B cell (primary cell): ENCODE results near the gene ESPL1.
A peak's percentile ranks its signal among the peaks of the same experiment; 100 is the strongest.

ENCODE experiments used
- EZH2 ChIP-seq: IDR thresholded peaks from 2 replicates; pipeline ENCODE4 v1.6.1; 2012; ENCODE audit warnings: borderline replicate concordance, low read depth, mild to moderate bottlenecking, moderate library complexity, low read length; ENCODE audit not compliant: insufficient read depth, poor library complexity, severe bottlenecking
- TF ChIP-seq, protein P1 (sequence below): fragments of 200-600 bp; IDR thresholded peaks from one replicate; pipeline ENCODE4 v1.8.0; 2022; ENCODE audit warnings: antibody characterized with exemption, mild to moderate bottlenecking

DNA sequence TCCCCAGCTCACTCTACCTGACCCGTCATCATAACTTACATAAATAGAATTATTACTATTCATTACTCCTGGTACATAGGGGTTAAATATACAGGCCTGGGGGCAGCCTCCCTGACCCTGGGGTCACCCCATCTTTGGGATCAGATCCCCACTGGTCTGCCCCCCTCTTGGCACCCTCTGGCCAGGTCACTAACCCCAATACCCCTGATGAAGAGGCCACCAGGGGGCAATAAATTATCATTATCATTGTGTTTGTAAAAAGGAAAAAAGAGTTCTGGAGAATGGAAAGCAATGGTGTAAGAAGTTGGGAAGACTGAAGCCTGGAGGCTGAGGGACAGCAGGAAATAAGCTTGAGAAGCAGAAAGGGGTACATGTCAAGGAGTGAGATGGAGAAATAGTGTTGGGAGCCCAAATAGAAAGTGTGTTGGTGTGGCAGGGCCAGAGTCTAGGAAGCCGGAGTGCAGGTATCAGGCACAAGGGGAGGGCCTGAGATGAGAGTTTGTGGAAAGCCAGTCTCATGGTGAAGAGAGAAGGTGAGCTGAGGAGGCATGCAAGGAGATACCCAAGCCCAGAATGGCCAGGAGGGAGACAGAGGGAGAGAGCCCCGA lies 59.4 kb downstream of the ESPL1 start:
- TF ChIP-seq, protein P1, sequence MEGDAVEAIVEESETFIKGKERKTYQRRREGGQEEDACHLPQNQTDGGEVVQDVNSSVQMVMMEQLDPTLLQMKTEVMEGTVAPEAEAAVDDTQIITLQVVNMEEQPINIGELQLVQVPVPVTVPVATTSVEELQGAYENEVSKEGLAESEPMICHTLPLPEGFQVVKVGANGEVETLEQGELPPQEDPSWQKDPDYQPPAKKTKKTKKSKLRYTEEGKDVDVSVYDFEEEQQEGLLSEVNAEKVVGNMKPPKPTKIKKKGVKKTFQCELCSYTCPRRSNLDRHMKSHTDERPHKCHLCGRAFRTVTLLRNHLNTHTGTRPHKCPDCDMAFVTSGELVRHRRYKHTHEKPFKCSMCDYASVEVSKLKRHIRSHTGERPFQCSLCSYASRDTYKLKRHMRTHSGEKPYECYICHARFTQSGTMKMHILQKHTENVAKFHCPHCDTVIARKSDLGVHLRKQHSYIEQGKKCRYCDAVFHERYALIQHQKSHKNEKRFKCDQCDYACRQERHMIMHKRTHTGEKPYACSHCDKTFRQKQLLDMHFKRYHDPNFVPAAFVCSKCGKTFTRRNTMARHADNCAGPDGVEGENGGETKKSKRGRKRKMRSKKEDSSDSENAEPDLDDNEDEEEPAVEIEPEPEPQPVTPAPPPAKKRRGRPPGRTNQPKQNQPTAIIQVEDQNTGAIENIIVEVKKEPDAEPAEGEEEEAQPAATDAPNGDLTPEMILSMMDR = peak; percentile 49
- TF ChIP-seq EZH2 = no peak
